Measurements from ENCODE around the gene LCN1. TPM values are rescaled to one million over a fixed set of nuclear protein-coding genes. Genes with fewer than 3 reads are reported as not detected.

LCN1 gene
- total and polyA plus RNA-seq, 2 of the 4 experiments (the other 2 are of a cell fraction), result not detected

GRCh38 chr9:135563858-135564257, 42.6 kb downstream of the LCN1 start:
- H3K4me3 ChIP-seq (ENCODE audit: insufficient read depth, low read depth, low read length), result no peak overlapping the region
- DNase-seq, result no peak
- CTCF ChIA-PET, result no interaction called here
- BruUV-seq (replicated peaks), result no TSS peak
- peaks cover 16% of the 10 kb centered on the region for H3K9me3 ChIP-seq (ENCODE audit: control insufficient read depth, insufficient read depth, low read length)
- TF ChIP-seq NFE2L2 (IDR thresholded peaks at IDR 0.05; ENCODE audit: low read depth, low read length), result no peak
- TF ChIP-seq BHLHE40 (IDR thresholded peaks at IDR 0.05; ENCODE audit: low read depth, low read length), result no peak
- TF ChIP-seq MXI1 (IDR thresholded peaks at IDR 0.05; ENCODE audit: borderline replicate concordance, low read depth, low read length), result no peak
- TF ChIP-seq RAD21 (IDR thresholded peaks at IDR 0.05; ENCODE audit: low read length), result no peak
- TF ChIP-seq POLR2A (IDR thresholded peaks at IDR 0.05; ENCODE audit: low read depth, low read length), result no peak
- TF ChIP-seq CHD1 (IDR thresholded peaks at IDR 0.05; ENCODE audit: low read depth, low read length), result no peak
- TF ChIP-seq FOS (IDR thresholded peaks at IDR 0.05; ENCODE audit: low read depth, low read length), result no peak
- TF ChIP-seq RFX5 (IDR thresholded peaks at IDR 0.05; ENCODE audit: low read depth, low read length), result no peak
- TF ChIP-seq MAFK (IDR thresholded peaks at IDR 0.05; ENCODE audit: low read depth, low read length), result no peak
- TF ChIP-seq SMC3 (IDR thresholded peaks at IDR 0.05; ENCODE audit: low read depth, low read length), result no peak
- TF ChIP-seq, protein P1, sequence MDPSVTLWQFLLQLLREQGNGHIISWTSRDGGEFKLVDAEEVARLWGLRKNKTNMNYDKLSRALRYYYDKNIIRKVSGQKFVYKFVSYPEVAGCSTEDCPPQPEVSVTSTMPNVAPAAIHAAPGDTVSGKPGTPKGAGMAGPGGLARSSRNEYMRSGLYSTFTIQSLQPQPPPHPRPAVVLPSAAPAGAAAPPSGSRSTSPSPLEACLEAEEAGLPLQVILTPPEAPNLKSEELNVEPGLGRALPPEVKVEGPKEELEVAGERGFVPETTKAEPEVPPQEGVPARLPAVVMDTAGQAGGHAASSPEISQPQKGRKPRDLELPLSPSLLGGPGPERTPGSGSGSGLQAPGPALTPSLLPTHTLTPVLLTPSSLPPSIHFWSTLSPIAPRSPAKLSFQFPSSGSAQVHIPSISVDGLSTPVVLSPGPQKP (IDR thresholded peaks at IDR 0.05; ENCODE audit: borderline replicate concordance, low read depth, low read length), result no peak
- no peak for TF ChIP-seq RCOR1 (IDR thresholded peaks at IDR 0.05; ENCODE audit: insufficient replicate concordance, low read length)
- TF ChIP-seq MAZ (IDR thresholded peaks at IDR 0.05; ENCODE audit: borderline replicate concordance, low read depth, low read length), result no peak
- TF ChIP-seq, protein P2, sequence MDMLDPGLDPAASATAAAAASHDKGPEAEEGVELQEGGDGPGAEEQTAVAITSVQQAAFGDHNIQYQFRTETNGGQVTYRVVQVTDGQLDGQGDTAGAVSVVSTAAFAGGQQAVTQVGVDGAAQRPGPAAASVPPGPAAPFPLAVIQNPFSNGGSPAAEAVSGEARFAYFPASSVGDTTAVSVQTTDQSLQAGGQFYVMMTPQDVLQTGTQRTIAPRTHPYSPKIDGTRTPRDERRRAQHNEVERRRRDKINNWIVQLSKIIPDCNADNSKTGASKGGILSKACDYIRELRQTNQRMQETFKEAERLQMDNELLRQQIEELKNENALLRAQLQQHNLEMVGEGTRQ (IDR thresholded peaks at IDR 0.05; ENCODE audit: low read depth, low read length), result no peak
- no peak for TF ChIP-seq CEBPB (IDR thresholded peaks at IDR 0.05; ENCODE audit: low read depth, low read length)
- TF ChIP-seq, protein P3, sequence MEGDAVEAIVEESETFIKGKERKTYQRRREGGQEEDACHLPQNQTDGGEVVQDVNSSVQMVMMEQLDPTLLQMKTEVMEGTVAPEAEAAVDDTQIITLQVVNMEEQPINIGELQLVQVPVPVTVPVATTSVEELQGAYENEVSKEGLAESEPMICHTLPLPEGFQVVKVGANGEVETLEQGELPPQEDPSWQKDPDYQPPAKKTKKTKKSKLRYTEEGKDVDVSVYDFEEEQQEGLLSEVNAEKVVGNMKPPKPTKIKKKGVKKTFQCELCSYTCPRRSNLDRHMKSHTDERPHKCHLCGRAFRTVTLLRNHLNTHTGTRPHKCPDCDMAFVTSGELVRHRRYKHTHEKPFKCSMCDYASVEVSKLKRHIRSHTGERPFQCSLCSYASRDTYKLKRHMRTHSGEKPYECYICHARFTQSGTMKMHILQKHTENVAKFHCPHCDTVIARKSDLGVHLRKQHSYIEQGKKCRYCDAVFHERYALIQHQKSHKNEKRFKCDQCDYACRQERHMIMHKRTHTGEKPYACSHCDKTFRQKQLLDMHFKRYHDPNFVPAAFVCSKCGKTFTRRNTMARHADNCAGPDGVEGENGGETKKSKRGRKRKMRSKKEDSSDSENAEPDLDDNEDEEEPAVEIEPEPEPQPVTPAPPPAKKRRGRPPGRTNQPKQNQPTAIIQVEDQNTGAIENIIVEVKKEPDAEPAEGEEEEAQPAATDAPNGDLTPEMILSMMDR (conservative IDR thresholded peaks at IDR 0.05; ENCODE audit: low read depth, low read length), result no peak
- no peaks in the 10 kb centered on the region for H3K9me1 ChIP-seq (ENCODE audit: insufficient read depth, low read length)
- no peak overlapping the region for H3K27ac ChIP-seq (ENCODE audit: insufficient read depth, low read length)
- H3K4me1 ChIP-seq (ENCODE audit: control insufficient read depth, insufficient read depth, low read length), result no peaks in the 10 kb centered on the region
- H3K79me1 ChIP-seq (ENCODE audit: low read depth in 1 of 2, low read length in 2 of 2), result no peaks in the 10 kb centered on the region
- no peak overlapping the region for H3K9ac ChIP-seq (ENCODE audit: low read depth, low read length)
- H3K56ac ChIP-seq (ENCODE audit: extremely low read depth, insufficient read depth, low read length), result no peak overlapping the region
- POLR2A ChIA-PET (ENCODE audit: unreplicated experiment), result no interaction called here
- H3K4ac ChIP-seq (ENCODE audit: low read depth, low read length), result no peak overlapping the region
- in situ Hi-C loops (cut with MboI; ENCODE audit: low sequenced_read_pairs) (no loop called here), intact Hi-C loops (cut with micrococcal nuclease) (no loop called here), dilution Hi-C loops (cut with HindIII; ENCODE audit: low sequenced_read_pairs, unreplicated experiment) (no loop called here)
- no peak overlapping the region for H2BK15ac ChIP-seq (ENCODE audit: low read depth, low read length)
- H3K36me3 ChIP-seq (ENCODE audit: control insufficient read depth, insufficient read depth, low read length), result no peaks in the 10 kb centered on the region
- H4K5ac ChIP-seq (ENCODE audit: low read depth, low read length), result no peak overlapping the region
- no peak overlapping the region for H4K8ac ChIP-seq (ENCODE audit: low read depth in 2 of 2, low read length in 2 of 2)
- no peak overlapping the region for H3K4me2 ChIP-seq (ENCODE audit: low read depth, low read length)
- no peak overlapping the region for H2BK120ac ChIP-seq (ENCODE audit: low read depth, low read length)
- no peaks in the 10 kb centered on the region for H4K20me1 ChIP-seq (ENCODE audit: insufficient read depth, low read length)
- no peak overlapping the region for H3K14ac ChIP-seq (replicated peaks; ENCODE audit: low read depth, low read length)
- no peak overlapping the region for H3K18ac ChIP-seq (ENCODE audit: low read depth, low read length)
- ATAC-seq (ENCODE audit: low read depth), result no peak
- no peak overlapping the region for H2BK20ac ChIP-seq (ENCODE audit: low read depth, low read length)
- H3K27me3 ChIP-seq (ENCODE audit: control insufficient read depth, insufficient read depth, low read length), result no peaks in the 10 kb centered on the region
- H3K23ac ChIP-seq (ENCODE audit: low read depth, low read length), result no peak overlapping the region
- no peak overlapping the region for H2AK5ac ChIP-seq (ENCODE audit: low read depth, low read length)
- H2BK5ac ChIP-seq (ENCODE audit: low read depth, low read length, poor library complexity, severe bottlenecking), result no peak overlapping the region
- H2AK9ac ChIP-seq (replicated peaks; ENCODE audit: low read depth, low read length, poor library complexity), result no peak overlapping the region
- H4K91ac ChIP-seq (ENCODE audit: insufficient read depth, low read depth, low read length), result no peak overlapping the region
- WGBS, 2 experiments (ENCODE audit: extremely low coverage in 2 of 2, insufficient read length in 1 of 2), result 63% methylated on average over 3 of the region's 12 CpGs; no CpG with 5 or more reads in 1 of the 2 experiments
- H2AFZ ChIP-seq (replicated peaks; ENCODE audit: low read length, poor library complexity), result no peak overlapping the region

All from IMR-90 (cell line).